Kidney epithelial cell (primary cell): ENCODE measurements around the gene KCNJ18. TPM values are rescaled to one million over a fixed set of nuclear protein-coding genes. Genes with fewer than 3 reads are reported as not detected.
"Not testable (repeated sequence)": the region's sequence is repeated elsewhere in the genome, so short reads cannot be mapped to it uniquely, and the experiment has no call there.

Experiments used
- DNase-seq: peaks from one replicate; pipeline ENCODE4 v3.0.0-alpha.2; 2010; ENCODE audit warnings: low read depth
- H3K27me3 ChIP-seq: 2 replicates; pipeline ENCODE4 v1.6.0; 2011; ENCODE audit warnings: low read length; ENCODE audit not compliant: control insufficient read depth, insufficient read depth
- H3K36me3 ChIP-seq: 2 replicates; pipeline ENCODE4 v1.5.1; 2011; ENCODE audit warnings: low read length; ENCODE audit not compliant: control insufficient read depth, insufficient read depth
- H3K4me3 ChIP-seq: 2 replicates; pipeline ENCODE4 v1.5.1; 2011; ENCODE audit warnings: low read depth, mild to moderate bottlenecking, control low read depth, low read length
- CTCF ChIP-seq: IDR thresholded peaks from 2 replicates; pipeline ENCODE4 v1.5.1; 2011; ENCODE audit warnings: mild to moderate bottlenecking, moderate library complexity, low read length, control low read depth, inconsistent platforms; ENCODE audit not compliant: insufficient read depth, poor library complexity, severe bottlenecking
- total RNA-seq: library from RNA; depleted of rRNA; stranded (reverse); fragments of >200 nt; gene quantifications from 2 replicates; pipeline ENCODE4 v1.2.3, GENCODE V29; 2015

Gene KCNJ18
- total RNA-seq, 1 donor from 2014 or later: not detected

GRCh38 chr17:21707711-21708611 lies 15.6 kb downstream of the KCNJ18 start:
- not testable (repeated sequence) for H3K36me3 ChIP-seq, H3K27me3 ChIP-seq, H3K4me3 ChIP-seq, DNase-seq

- not testable (repeated sequence) for H3K4me3 ChIP-seq, H3K36me3 ChIP-seq, DNase-seq, H3K27me3 ChIP-seq
Observed at GRCh38 chr17:21708612-21709535, 16.6 kb downstream of the KCNJ18 start.

- H3K4me3 ChIP-seq, H3K27me3 ChIP-seq, DNase-seq, H3K36me3 ChIP-seq: not testable (repeated sequence)
Observed at GRCh38 chr17:21709994-21710393, 17.7 kb downstream of the KCNJ18 start.

- not testable (repeated sequence) for H3K27me3 ChIP-seq, DNase-seq, H3K4me3 ChIP-seq, H3K36me3 ChIP-seq
Observed at GRCh38 chr17:21710486-21710885, 18.2 kb downstream of the KCNJ18 start.

GRCh38 chr17:21711182-21711581 lies 18.9 kb downstream of the KCNJ18 start:
- Histone ChIP-seq H3K36me3 (no peaks in the 10 kb centered on the region), H3K27me3 (no peaks in the 10 kb centered on the region), H3K4me3 (no peak overlapping the region)
- no peak for TF ChIP-seq CTCF
- DNase-seq: no peak

- H3K4me3 ChIP-seq, H3K36me3 ChIP-seq, H3K27me3 ChIP-seq, DNase-seq: not testable (repeated sequence)
Observed at GRCh38 chr17:21713020-21713419, 20.7 kb downstream of the KCNJ18 start.

- H3K4me3 ChIP-seq, DNase-seq: not testable (repeated sequence)
Observed at GRCh38 chr17:21713631-21714030, 21.3 kb downstream of the KCNJ18 start.

GRCh38 chr17:21714676-21715075 lies 22.4 kb downstream of the KCNJ18 start:
- not testable (repeated sequence) for DNase-seq, H3K4me3 ChIP-seq, H3K36me3 ChIP-seq, H3K27me3 ChIP-seq

More at GRCh38 chr17:21713631-21714030, 21.3 kb downstream of the KCNJ18 start:
- H3K27me3 ChIP-seq, H3K36me3 ChIP-seq: not testable (repeated sequence)

- DNase-seq: not testable (repeated sequence)
Observed at GRCh38 chr17:21715877-21716276, 23.6 kb downstream of the KCNJ18 start.

GRCh38 chr17:21718971-21719370 lies 26.6 kb downstream of the KCNJ18 start:
- not testable (repeated sequence) for DNase-seq, H3K36me3 ChIP-seq, H3K4me3 ChIP-seq, H3K27me3 ChIP-seq

More at GRCh38 chr17:21715877-21716276, 23.6 kb downstream of the KCNJ18 start:
- H3K36me3 ChIP-seq, H3K4me3 ChIP-seq, H3K27me3 ChIP-seq: not testable (repeated sequence)

GRCh38 chr17:21719511-21720226 lies 27.3 kb downstream of the KCNJ18 start:
- H3K4me3 ChIP-seq, H3K36me3 ChIP-seq, DNase-seq, H3K27me3 ChIP-seq: not testable (repeated sequence)

GRCh38 chr17:21720566-21720965 lies 28.2 kb downstream of the KCNJ18 start:
- H3K36me3 ChIP-seq, H3K4me3 ChIP-seq, H3K27me3 ChIP-seq, DNase-seq: not testable (repeated sequence)

GRCh38 chr17:21722268-21722667 lies 29.9 kb downstream of the KCNJ18 start:
- H3K36me3 ChIP-seq, H3K27me3 ChIP-seq, DNase-seq, H3K4me3 ChIP-seq: not testable (repeated sequence)
